Activated T-helper 2 cell treated with anti-CD3 and anti-CD28 coated beads, Interferon-gamma antibody, Interleukin-2, Interleukin-4, amounts not matched to agents 10 μg/mL and 5 μg/mL and 100 μg/mL, durations not matched to agents 14 hours and 24 hours and 36 hours (primary cell): ENCODE results near the gene DAPL1. TPM values are rescaled to one million over a fixed set of nuclear protein-coding genes. Genes with fewer than 3 reads are reported as not detected.

Experiments
- DNase-seq: peaks from one replicate; pipeline ENCODE4 v3.0.0; 2021; ENCODE audit warnings: low spot score
- H3K27ac Mint-ChIP-seq: one replicate; pipeline ENCODE4 v1.8.0; 2021; ENCODE audit warnings: mixed read lengths
- H3K27me3 Mint-ChIP-seq: one replicate; pipeline ENCODE4 v1.8.0; 2021; ENCODE audit warnings: low read depth, mixed read lengths
- H3K36me3 Mint-ChIP-seq: one replicate; pipeline ENCODE4 v1.8.0; 2021; ENCODE audit warnings: low read depth, mixed read lengths
- H3K4me1 Mint-ChIP-seq: one replicate; pipeline ENCODE4 v1.8.0; 2021; ENCODE audit warnings: low read depth, mixed read lengths
- H3K4me3 Mint-ChIP-seq: one replicate; pipeline ENCODE4 v1.8.0; 2021; ENCODE audit warnings: low read depth, mild to moderate bottlenecking, moderate library complexity, mixed read lengths
- H3K9me3 Mint-ChIP-seq: one replicate; pipeline ENCODE4 v1.8.0; 2021; ENCODE audit warnings: mixed read lengths
- intact Hi-C: fragments of 100-400 bp; cut with micrococcal nuclease; formaldehyde crosslinking; loops from one replicate; pipeline ENCODE4 v1.15.1; 2023
- total RNA-seq: library from RNA; stranded (reverse); gene quantifications from 2 replicates; pipeline ENCODE4 v1.2.3, GENCODE V29; 2022

Gene DAPL1
- total RNA-seq, 1 donor from 2014 or later: not detected

DNA sequence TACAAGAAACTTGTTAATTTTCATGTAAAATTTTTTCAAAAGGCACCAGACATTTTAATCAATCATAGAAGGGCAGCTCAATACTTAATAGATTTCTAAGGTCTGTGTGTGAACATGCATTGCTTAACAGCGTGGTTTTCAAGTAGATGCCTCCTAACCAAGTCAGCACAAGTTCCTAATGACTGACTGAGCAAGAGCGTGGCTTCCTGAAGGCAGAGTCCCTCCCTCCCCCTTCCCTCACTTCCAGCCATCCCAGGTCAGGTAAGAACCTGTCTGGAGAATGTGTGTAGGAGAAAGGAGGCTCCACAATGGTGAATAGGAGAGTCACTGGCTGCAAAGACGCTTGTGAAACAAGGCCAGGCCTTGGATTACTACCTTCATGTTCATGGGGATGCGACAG is 33.5 kb upstream of the DAPL1 start:
- Mint-ChIP-seq H3K27me3 (no peaks in the 10 kb centered on the region), H3K27ac (no peak overlapping the region)
- intact Hi-C loops: no loop called here

DNA sequence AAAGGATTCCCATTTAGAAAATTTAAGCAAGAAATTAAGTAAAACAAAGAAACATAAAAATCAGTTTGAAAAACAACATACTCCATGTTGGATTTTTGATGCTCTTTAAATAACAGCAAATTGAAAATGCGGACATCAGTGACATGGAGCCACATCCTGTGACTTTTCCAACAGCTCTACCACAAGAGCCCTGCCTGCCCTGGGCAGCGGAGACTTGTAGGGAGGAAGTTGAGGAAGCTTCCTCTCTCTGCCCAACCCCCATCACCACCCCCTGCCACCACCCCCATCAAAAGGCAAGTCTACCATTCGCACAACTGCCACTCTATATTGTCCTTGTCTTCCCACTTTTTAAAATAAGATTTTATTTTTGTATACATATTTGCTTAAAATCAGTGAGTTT is 32.8 kb upstream of the DAPL1 start:
- H3K27me3 Mint-ChIP-seq: no peaks in the 10 kb centered on the region
- intact Hi-C loops: no loop called here
- H3K27ac Mint-ChIP-seq: no peak overlapping the region
- no peak for DNase-seq
- H3K4me1 Mint-ChIP-seq: no peaks in the 10 kb centered on the region
- no peaks in the 10 kb centered on the region for H3K9me3 Mint-ChIP-seq
- no peaks in the 10 kb centered on the region for H3K36me3 Mint-ChIP-seq
- H3K4me3 Mint-ChIP-seq: no peak overlapping the region

More for the DNA sequence above, 33.5 kb upstream of the DAPL1 start:
- Mint-ChIP-seq H3K36me3 (no peaks in the 10 kb centered on the region), H3K4me3 (no peak overlapping the region), H3K9me3 (no peaks in the 10 kb centered on the region), H3K4me1 (no peaks in the 10 kb centered on the region)
- no peak for DNase-seq

DNA sequence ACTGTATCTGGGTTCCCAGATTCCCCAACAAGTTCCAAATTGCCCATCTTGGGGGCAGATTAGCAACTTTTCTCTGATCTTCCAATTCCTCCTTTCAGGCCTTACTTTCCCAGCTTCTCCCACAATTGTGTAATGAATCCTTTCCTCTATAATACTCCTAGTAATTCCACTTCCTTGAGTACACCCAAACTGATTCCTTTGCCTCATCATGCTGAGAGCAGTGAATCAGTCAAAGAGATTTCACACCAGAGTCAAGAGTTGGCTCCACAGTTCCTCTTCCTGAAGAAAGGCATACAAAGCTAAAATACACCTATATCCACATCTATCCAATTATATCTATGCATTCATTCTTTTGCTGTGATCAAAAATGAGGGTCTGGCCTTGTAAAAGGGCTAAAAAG is 28.6 kb upstream of the DAPL1 start:
- Mint-ChIP-seq H3K36me3 (no peaks in the 10 kb centered on the region), H3K27ac (no peak overlapping the region), H3K4me1 (no peaks in the 10 kb centered on the region), H3K9me3 (no peaks in the 10 kb centered on the region), H3K4me3 (no peak overlapping the region), H3K27me3 (no peaks in the 10 kb centered on the region)
- DNase-seq: no peak
- intact Hi-C loops: no loop called here

DNA sequence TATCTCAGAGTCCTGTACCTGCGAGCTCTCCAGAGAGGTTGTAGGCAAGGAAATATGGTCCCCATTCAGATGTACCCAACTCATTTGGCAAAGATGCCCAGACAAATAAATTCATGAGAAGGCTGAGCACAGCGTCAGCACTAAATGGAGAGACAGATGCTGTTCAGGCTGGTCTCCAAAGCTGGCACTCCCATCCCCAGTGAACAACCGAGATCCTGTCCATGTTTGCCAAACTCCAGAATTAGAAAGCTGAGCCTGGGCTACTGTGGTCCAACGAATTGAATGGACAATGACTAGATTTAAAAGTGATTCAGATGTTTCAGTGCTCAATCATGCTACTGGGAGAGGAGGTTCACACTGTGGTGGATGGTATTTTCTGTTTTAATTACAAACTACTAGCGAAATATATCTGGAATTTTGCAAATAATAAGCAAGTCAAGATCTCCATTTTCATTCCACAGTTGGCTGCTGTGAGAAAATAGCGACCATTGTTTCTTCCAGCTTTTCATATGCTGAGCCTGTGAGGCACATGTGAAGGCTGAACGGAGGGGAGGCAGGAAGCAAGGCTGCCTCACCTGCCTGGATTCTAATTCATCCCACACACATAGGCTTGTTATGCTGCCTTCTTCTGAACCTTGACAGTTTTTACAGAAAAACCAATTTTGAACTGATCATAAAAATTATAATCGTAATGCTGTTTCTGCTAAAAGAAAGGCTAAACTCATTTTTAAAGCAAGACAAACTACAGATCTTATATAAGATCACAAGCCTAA is 22.6 kb upstream of the DAPL1 start:
- H3K9me3 Mint-ChIP-seq: no peaks in the 10 kb centered on the region

DNA sequence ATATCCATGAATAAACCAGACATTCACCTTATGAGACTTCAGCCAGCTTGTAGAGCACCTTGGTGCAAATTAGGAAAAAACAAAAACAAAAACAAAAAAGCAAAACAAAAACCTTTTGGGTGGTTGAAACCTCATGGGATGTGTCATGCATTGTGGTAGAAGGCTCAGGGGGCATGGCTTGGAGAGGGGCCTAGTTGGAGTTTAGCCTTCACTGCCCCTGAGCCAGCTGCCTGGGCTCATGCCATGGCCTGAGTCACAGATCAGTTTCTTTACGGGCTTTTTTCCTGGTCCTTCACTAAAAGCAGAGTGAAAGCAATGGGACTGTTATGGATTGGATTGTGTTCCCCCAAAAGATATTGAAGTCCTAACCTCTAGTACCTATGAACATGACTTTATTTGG is 22.0 kb upstream of the DAPL1 start:
- no peak for DNase-seq
- H3K4me3 Mint-ChIP-seq: no peak overlapping the region
- no peaks in the 10 kb centered on the region for H3K36me3 Mint-ChIP-seq
- H3K9me3 Mint-ChIP-seq: no peaks in the 10 kb centered on the region
- H3K4me1 Mint-ChIP-seq: no peaks in the 10 kb centered on the region
- no peak overlapping the region for H3K27ac Mint-ChIP-seq
- intact Hi-C loops: no loop called here
- no peaks in the 10 kb centered on the region for H3K27me3 Mint-ChIP-seq

More for the DNA sequence above, 22.6 kb upstream of the DAPL1 start:
- DNase-seq: no peak
- H3K27me3 Mint-ChIP-seq: no peaks in the 10 kb centered on the region
- intact Hi-C loops: no loop called here
- H3K36me3 Mint-ChIP-seq: no peaks in the 10 kb centered on the region
- H3K4me3 Mint-ChIP-seq: no peak overlapping the region
- no peak overlapping the region for H3K27ac Mint-ChIP-seq
- no peaks in the 10 kb centered on the region for H3K4me1 Mint-ChIP-seq

DNA sequence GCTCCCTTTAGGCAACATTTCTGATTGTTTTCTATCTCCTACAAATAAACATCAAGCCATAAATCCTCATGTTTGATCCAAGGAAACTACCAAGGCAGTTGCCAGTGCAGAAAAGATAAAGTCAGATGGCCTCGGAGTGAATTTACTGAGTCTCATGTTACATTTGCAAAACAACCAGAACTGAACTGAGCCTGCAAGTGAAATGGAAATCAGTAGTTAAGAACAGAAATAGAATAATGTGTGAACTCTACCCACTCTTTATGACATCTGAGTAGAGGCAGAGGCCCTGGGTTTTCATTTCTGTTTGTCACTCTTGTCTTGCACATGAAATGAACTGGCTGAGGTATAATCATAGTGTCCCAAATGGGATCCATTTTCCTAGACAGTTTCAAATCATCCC is 20.4 kb upstream of the DAPL1 start:
- Mint-ChIP-seq H3K4me3 (no peak overlapping the region), H3K4me1 (no peaks in the 10 kb centered on the region), H3K9me3 (no peaks in the 10 kb centered on the region), H3K36me3 (no peaks in the 10 kb centered on the region), H3K27ac (no peak overlapping the region), H3K27me3 (no peaks in the 10 kb centered on the region)
- DNase-seq: no peak
- intact Hi-C loops: no loop called here

DNA sequence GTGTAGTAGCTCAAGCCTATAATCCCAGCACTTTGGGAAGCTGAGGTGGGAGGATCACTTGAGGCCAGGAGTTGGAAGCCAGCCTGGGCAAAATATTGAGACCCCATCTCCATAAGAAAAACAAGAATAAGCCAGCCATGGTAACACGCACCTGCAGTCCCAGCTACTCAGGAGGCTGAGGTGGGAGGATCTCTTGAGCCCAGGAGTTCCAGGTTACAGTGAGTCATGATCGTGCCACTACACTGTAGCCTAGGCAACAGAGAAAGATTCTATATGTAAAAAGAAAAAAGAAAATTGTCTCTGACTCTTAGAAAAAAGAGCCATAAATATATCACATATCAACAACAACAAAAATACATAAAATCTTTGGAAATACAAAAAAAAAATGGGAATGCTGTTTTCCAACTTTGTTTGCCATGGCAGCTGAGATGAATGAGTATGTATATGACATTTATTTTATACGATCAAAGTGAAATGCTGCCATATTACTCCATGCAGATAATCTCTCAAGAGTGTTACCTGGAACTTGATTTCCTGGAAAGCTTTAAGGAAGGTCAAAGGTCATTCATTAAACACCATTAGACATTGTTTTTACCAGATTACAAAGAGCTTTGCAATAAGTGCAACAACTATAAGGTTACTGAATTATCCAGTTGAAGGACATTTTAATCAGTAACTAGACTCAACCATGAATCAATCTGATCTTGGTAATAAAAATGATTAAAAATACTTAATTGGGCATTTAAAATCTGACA is 19.7 kb upstream of the DAPL1 start:
- H3K36me3 Mint-ChIP-seq: no peaks in the 10 kb centered on the region
- no peaks in the 10 kb centered on the region for H3K27me3 Mint-ChIP-seq
- no peaks in the 10 kb centered on the region for H3K4me1 Mint-ChIP-seq
- intact Hi-C loops: no loop called here
- DNase-seq: no peak
- H3K4me3 Mint-ChIP-seq: no peak overlapping the region
- no peak overlapping the region for H3K27ac Mint-ChIP-seq
- no peaks in the 10 kb centered on the region for H3K9me3 Mint-ChIP-seq

DNA sequence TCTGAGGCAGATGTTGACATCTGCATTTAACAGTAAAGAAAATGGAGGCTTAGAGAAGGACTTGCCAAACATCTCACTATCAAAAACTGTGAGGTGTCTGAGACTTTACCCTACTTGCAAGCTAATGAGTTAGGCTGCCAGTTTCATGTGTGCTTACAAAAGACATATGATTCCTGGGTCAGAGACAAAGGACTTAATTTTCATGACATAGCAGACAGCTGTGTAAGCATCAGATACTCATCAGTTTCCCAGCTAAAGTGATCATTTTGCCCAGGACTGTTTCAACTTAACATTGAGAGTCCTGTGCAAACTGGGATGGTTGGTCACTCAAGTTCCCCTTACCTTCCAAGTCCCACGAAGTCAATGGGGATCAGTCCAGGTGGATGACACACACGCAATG is 18.9 kb upstream of the DAPL1 start:
- no peak for DNase-seq
- Mint-ChIP-seq H3K4me1 (no peaks in the 10 kb centered on the region), H3K9me3 (no peaks in the 10 kb centered on the region), H3K27me3 (no peaks in the 10 kb centered on the region), H3K27ac (no peak overlapping the region), H3K4me3 (no peak overlapping the region), H3K36me3 (no peaks in the 10 kb centered on the region)
- intact Hi-C loops: no loop called here

DNA sequence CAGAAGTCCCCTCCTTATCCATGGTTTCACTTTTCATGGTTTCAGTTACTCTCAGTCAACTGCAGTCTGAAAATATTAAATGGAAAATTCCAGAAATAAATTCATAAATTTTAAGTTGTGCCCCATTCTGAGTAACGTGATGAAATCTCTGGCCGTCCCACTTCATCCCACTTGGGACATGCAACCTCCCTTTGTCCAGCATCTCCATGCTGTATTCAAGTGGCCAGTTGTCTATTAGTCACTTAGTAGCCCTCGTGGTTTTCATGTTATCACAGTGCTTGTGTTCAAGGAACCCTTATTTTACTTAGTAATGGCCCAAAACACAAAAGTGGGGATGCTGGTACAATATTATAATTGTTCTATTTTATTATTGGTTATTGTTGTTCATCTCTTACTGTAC is 18.0 kb upstream of the DAPL1 start:
- no peaks in the 10 kb centered on the region for H3K9me3 Mint-ChIP-seq
- DNase-seq: no peak
- no peaks in the 10 kb centered on the region for H3K36me3 Mint-ChIP-seq
- no peak overlapping the region for H3K4me3 Mint-ChIP-seq
- no peak overlapping the region for H3K27ac Mint-ChIP-seq
- intact Hi-C loops: no loop called here
- H3K27me3 Mint-ChIP-seq: no peaks in the 10 kb centered on the region
- H3K4me1 Mint-ChIP-seq: no peaks in the 10 kb centered on the region

DNA sequence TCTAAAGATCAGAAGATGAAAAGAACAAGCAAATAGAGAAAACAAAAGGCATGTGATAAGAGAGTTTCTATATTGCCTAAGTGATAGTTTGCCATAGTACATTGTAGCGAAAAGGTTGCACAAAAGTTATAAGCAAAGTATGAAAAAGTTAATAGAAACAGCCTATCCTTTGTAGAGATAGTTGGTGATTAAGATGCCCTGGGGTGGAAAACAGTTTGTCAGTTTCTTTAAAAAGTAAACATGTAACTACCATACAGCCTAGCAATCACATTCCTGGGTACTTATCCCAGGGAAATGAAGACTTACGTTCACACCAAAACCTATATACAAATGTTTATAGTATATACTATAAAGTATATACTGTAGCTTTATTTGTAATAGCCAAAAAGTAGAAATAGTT is 16.9 kb upstream of the DAPL1 start:
- DNase-seq: no peak
- Mint-ChIP-seq H3K9me3 (no peaks in the 10 kb centered on the region), H3K4me3 (no peak overlapping the region), H3K4me1 (no peaks in the 10 kb centered on the region), H3K36me3 (no peaks in the 10 kb centered on the region), H3K27ac (no peak overlapping the region), H3K27me3 (no peaks in the 10 kb centered on the region)
- intact Hi-C loops: no loop called here

DNA sequence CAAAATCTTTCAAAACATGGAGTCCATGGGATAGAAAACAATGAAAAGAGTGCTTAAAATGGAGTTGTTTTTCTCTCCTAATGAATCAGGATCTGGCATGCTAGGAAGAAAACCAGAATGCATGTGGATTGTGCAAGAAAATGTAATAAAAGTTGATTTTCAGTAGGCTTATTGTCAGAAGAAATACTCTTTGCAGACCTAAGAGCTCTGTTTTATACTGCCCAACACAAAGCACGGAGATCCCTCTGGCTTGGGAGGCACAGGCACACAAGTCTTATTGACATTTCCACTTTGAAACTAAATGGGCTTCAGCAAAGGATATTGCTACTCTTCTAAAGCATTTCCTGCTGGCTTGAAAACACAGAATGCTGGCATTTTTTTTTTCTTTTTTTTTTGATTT is 15.5 kb upstream of the DAPL1 start:
- Mint-ChIP-seq H3K36me3 (no peaks in the 10 kb centered on the region), H3K9me3 (no peaks in the 10 kb centered on the region), H3K27me3 (no peaks in the 10 kb centered on the region), H3K27ac (no peak overlapping the region), H3K4me3 (no peak overlapping the region), H3K4me1 (no peaks in the 10 kb centered on the region)
- intact Hi-C loops: no loop called here
- no peak for DNase-seq

DNA sequence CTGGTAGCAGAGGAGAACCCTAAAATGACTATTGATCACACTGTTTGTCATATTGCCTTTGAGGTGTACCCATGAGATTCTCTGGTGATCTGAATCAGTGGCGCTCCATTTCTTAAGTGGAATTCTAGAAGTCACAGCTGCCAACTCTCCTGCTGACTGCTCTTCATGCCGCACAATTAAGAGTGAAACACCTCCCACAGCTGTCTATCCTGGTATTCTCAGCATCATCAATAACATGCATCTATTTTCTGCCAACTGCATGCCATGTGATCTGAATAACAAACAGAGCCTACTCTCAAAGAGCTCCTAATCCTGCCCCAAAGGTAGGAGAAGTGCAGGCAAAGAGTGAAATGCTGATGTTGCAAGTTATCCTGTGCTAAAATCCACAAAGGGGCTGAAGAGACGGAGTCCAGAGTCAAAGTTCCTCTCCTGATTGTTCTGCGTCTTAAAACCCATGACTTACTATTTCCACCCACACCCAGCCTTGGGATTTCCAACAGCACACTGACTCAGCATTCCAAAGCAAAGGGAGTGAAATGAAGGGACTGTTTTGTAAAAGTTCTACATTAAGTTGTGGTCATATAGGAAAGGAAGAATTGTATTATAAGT is 13.7 kb upstream of the DAPL1 start:
- DNase-seq: no peak
- H3K27ac Mint-ChIP-seq: no peak overlapping the region
- H3K36me3 Mint-ChIP-seq: no peaks in the 10 kb centered on the region
- H3K27me3 Mint-ChIP-seq: no peaks in the 10 kb centered on the region
- no peaks in the 10 kb centered on the region for H3K9me3 Mint-ChIP-seq
- H3K4me3 Mint-ChIP-seq: no peak overlapping the region
- no peaks in the 10 kb centered on the region for H3K4me1 Mint-ChIP-seq
- intact Hi-C loops: no loop called here

DNA sequence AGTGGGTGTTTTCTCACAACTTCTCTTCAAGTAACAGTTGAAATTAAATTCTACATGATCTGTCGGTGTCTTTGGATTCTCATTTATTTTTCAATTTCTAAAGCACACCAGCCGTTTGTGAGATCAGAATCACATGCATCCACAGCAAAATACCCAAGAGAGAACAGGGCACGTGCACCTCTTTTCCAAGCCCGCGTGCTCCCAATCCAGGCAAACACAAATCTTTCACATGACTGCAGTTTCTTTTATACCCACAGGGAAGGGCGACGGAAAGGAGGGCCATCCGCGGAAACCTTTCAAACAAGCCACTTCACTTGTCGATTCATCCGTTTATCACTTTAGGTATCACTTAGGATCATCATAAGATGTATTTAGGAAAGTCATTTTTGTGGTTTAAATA is 13.0 kb upstream of the DAPL1 start:
- intact Hi-C loops: no loop called here
- no peak overlapping the region for H3K27ac Mint-ChIP-seq
- no peaks in the 10 kb centered on the region for H3K4me1 Mint-ChIP-seq
- H3K4me3 Mint-ChIP-seq: no peak overlapping the region
- DNase-seq: no peak
- no peaks in the 10 kb centered on the region for H3K27me3 Mint-ChIP-seq
- no peaks in the 10 kb centered on the region for H3K36me3 Mint-ChIP-seq
- no peaks in the 10 kb centered on the region for H3K9me3 Mint-ChIP-seq
